Measurements from ENCODE around the gene PIGR. TPM values are rescaled to one million over a fixed set of nuclear protein-coding genes. Genes with fewer than 3 reads are reported as not detected.

PIGR gene
- total and polyA plus RNA-seq, 7 donors = 0.06 to 0.64 (median 0.48) TPM

- intact Hi-C loops (cut with DNase I) = loop anchor here in 1 of 2 donors (5.0 kb wide), 1 partner anchor 38 kb away; the partner anchor contains the start of gene IL20
- 71 to 77% (median 74%) methylated on average over 4 of the region's 4 CpGs for WGBS, 3 donors
- H3K27ac ChIP-seq = no peak overlapping the region
These were observed 40.7 kb downstream of the PIGR start for GRCh38 chr1:206905295-206906164.

GRCh38 chr1:206904423-206905142, 41.7 kb downstream of the PIGR start:
- H3K4me1 ChIP-seq = no peaks in the 10 kb centered on the region
- no peak for TF ChIP-seq CTCF (IDR thresholded peaks at IDR 0.05)
- H3K27ac ChIP-seq = no peak overlapping the region
- no peak overlapping the region for H3K4me3 ChIP-seq
- ATAC-seq (no peak), DNase-seq (no peak)
- H3K9me3 ChIP-seq = no peaks in the 10 kb centered on the region
- intact Hi-C loops (cut with DNase I) = loop anchor here (1.0 to 5.0 kb wide), 2 partner anchors 34 to 37 kb away; partner anchors contain the start of gene IL20 (in 1 of the 2)
- WGBS, 3 donors = 75 to 86% (median 77%) methylated on average over 10 of the region's 10 CpGs
- H3K27me3 ChIP-seq (ENCODE audit: insufficient read depth in 3 of 3, low read length in 2 of 3) = no peaks in the 10 kb centered on the region
- H3K36me3 ChIP-seq (ENCODE audit: insufficient read depth in 1 of 2, low read depth in 1 of 2) = no peaks in the 10 kb centered on the region

More at GRCh38 chr1:206905295-206906164, 40.7 kb downstream of the PIGR start:
- no peak for DNase-seq
- H3K36me3 ChIP-seq (ENCODE audit: insufficient read depth in 1 of 2, low read depth in 1 of 2) = no peaks in the 10 kb centered on the region
- peaks cover 0 to 4% (median 0%) of the 10 kb centered on the region in 3 donors for H3K27me3 ChIP-seq (ENCODE audit: insufficient read depth in 3 of 3, low read length in 2 of 3)
- no peak for TF ChIP-seq CTCF (IDR thresholded peaks at IDR 0.05)
- no peak overlapping the region for H3K4me3 ChIP-seq
- no peak for ATAC-seq
- H3K9me3 ChIP-seq = no peaks in the 10 kb centered on the region
- H3K4me1 ChIP-seq = no peaks in the 10 kb centered on the region

- ATAC-seq = peak; percentile 34 to 70 (median 57)
- WGBS, 3 donors = 72 to 79% (median 78%) methylated on average over 2 of the region's 2 CpGs
These were observed 42.6 kb downstream of the PIGR start for GRCh38 chr1:206903687-206904086.

GRCh38 chr1:206902702-206903101, 43.6 kb downstream of the PIGR start:
- no peak for TF ChIP-seq CTCF (IDR thresholded peaks at IDR 0.05)
- H3K27me3 ChIP-seq (ENCODE audit: insufficient read depth in 3 of 3, low read length in 2 of 3) = no peaks in the 10 kb centered on the region
- intact Hi-C loops (cut with DNase I) = no loop called here
- no peaks in the 10 kb centered on the region for H3K4me1 ChIP-seq
- WGBS, 3 donors = 25 to 71% (median 64%) methylated on average over 1 of the region's 1 CpG
- H3K4me3 ChIP-seq = no peak overlapping the region
- H3K9me3 ChIP-seq = no peaks in the 10 kb centered on the region
- H3K36me3 ChIP-seq (ENCODE audit: insufficient read depth in 1 of 2, low read depth in 1 of 2) = no peaks in the 10 kb centered on the region
- ATAC-seq = no peak
- no peak for DNase-seq
- no peak overlapping the region for H3K27ac ChIP-seq

More at GRCh38 chr1:206903687-206904086, 42.6 kb downstream of the PIGR start:
- H3K27ac ChIP-seq = no peak overlapping the region
- H3K9me3 ChIP-seq = no peaks in the 10 kb centered on the region
- TF ChIP-seq CTCF (IDR thresholded peaks at IDR 0.05) = no peak
- no peaks in the 10 kb centered on the region for H3K27me3 ChIP-seq (ENCODE audit: insufficient read depth in 3 of 3, low read length in 2 of 3)
- DNase-seq = no peak
- no peaks in the 10 kb centered on the region for H3K4me1 ChIP-seq
- H3K36me3 ChIP-seq (ENCODE audit: insufficient read depth in 1 of 2, low read depth in 1 of 2) = no peaks in the 10 kb centered on the region
- intact Hi-C loops (cut with DNase I) = loop anchor here in 1 of 2 donors (1.0 kb wide), 1 partner anchor 33 kb away; no protein-coding TSS in a partner anchor
- no peak overlapping the region for H3K4me3 ChIP-seq
